Astrocyte of the spinal cord (primary cell): ENCODE data around the gene CEP78.

ENCODE experiments used
- DNase-seq: peaks from one replicate; pipeline ENCODE4 v3.0.0; 2011; ENCODE audit warnings: low read depth, low spot score
- H3K4me3 ChIP-seq: 2 replicates; pipeline ENCODE4 v1.5.1; 2011; ENCODE audit warnings: low read depth, mild to moderate bottlenecking, low read length, moderate library complexity
- in situ Hi-C: cut with HindIII; loops from 2 replicates; pipeline ENCODE4 v1.10.0; 2017; ENCODE audit warnings: low sequenced_read_pairs
- TF ChIP-seq, protein P1 (sequence below): IDR thresholded peaks from 2 replicates; pipeline ENCODE4 v1.5.1; 2012; ENCODE audit warnings: low read depth, mild to moderate bottlenecking, low read length, inconsistent platforms

Gene CEP78

DNA sequence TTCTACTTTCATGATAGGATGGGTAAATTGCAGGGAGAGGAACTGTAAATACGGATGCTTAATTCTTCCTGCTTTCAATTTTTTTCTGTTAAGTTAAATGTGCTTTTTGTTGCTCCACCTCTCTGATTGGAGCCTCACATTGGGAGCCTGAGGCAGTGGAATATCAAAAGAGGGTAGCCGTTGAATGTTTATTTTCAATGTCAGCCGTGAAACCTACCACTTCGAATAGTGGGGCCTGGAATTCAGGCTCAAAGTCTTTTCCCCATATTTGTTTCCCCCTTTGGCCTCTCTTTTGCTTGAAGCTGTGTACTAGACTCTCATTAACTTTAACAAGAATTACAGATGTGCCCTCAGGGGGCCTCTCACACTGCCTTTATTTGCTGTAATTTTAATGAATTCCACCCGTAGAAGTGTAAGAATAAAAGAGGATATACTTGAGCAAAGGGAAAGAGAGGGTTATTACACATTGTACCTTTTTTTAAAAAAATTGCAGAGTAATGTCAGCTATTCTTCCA lies 90.0 kb downstream of the CEP78 start:
- in situ Hi-C loops, result no loop called here
- H3K4me3 ChIP-seq, result no peak overlapping the region
- DNase-seq, result no peak
- TF ChIP-seq, protein P1, sequence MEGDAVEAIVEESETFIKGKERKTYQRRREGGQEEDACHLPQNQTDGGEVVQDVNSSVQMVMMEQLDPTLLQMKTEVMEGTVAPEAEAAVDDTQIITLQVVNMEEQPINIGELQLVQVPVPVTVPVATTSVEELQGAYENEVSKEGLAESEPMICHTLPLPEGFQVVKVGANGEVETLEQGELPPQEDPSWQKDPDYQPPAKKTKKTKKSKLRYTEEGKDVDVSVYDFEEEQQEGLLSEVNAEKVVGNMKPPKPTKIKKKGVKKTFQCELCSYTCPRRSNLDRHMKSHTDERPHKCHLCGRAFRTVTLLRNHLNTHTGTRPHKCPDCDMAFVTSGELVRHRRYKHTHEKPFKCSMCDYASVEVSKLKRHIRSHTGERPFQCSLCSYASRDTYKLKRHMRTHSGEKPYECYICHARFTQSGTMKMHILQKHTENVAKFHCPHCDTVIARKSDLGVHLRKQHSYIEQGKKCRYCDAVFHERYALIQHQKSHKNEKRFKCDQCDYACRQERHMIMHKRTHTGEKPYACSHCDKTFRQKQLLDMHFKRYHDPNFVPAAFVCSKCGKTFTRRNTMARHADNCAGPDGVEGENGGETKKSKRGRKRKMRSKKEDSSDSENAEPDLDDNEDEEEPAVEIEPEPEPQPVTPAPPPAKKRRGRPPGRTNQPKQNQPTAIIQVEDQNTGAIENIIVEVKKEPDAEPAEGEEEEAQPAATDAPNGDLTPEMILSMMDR, result no peak

DNA sequence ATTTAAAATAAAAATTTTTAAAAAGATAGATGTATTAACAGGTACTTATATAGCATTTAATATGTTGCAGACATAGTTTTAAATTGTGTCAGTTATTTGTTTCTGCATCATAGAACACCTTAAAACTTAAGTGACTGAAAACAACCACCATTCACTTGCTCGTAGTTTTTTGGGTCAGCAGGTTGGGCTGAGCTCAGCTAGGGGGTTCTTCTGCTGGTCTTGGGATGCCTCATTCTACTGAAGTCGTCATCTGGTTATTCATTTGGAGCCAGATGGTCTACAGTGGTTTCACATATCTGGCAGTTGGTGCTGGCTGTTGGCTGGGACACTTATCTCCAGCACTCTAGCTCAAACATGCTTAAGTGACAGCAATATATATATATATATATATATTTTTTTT lies 90.7 kb downstream of the CEP78 start:
- in situ Hi-C loops, result no loop called here
- TF ChIP-seq, protein P1, result no peak
- DNase-seq, result no peak

More for the DNA sequence above, 90.7 kb downstream of the CEP78 start:
- H3K4me3 ChIP-seq, result no peak overlapping the region
